Activated naive CD8-positive, alpha-beta T cell treated with anti-CD3 and anti-CD28 coated beads, Interleukin-2, amount 50 U/mL, for 16 hours (primary cell): ENCODE results near the gene OLIG2.

ENCODE experiments used
- DNase-seq: peaks from one replicate; pipeline ENCODE4 v3.0.0-alpha.2; 2020; ENCODE audit warnings: low read depth, low spot score

The OLIG2 gene

DNA sequence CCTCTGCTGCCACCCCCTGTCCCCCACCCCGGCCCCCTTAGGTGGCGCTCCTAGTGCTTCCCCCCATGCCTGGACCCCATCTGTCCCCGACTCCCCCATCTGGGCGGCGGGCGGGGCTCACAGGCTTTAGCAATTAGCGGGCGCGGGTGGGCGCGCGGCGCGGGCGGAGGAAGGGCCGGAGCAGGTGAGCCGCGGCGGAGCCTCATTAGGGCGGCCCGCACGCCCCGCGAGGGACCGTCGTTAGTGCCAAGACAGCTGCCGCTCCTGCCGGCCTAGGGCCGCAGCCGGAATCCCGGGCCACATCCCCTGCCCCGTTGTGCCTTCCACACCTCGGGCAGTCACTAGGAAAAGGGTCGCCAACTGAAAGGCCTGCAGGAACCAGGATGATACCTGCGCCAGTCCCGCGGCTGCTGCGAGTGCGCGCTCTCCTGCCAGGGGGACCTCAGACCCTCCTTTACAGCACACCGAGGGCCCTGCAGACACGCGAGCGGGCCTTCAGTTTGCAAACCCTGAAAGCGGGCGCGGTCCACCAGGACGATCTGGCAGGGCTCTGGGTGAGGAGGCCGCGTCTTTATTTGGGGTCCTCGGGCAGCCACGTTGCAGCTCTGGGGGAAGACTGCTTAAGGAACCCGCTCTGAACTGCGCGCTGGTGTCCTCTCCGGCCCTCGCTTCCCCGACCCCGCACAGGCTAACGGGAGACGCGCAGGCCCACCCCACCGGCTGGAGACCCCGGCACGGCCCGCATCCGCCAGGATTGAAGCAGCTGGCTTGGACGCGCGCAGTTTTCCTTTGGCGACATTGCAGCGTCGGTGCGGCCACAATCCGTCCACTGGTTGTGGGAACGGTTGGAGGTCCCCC lies 7.6 kb downstream of the OLIG2 start:
- no peak for DNase-seq

DNA sequence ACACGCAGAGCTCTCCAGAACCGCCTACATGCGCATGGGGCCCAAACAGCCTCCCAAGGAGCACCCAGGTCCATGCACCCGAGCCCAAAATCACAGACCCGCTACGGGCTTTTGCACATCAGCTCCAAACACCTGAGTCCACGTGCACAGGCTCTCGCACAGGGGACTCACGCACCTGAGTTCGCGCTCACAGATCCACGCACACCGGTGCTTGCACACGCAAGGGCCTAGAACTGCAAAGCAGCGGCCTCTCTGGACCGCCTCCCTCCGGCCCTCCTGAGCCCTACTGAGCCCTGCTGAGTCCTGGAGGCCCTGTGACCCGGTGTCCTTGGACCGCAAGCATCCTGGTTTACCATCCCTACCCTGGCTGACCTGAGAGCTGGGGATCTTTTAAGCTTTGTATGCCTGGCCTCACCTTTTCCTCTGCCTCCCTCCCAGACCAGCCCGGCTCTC lies 8.3 kb downstream of the OLIG2 start:
- no peak for DNase-seq

DNA sequence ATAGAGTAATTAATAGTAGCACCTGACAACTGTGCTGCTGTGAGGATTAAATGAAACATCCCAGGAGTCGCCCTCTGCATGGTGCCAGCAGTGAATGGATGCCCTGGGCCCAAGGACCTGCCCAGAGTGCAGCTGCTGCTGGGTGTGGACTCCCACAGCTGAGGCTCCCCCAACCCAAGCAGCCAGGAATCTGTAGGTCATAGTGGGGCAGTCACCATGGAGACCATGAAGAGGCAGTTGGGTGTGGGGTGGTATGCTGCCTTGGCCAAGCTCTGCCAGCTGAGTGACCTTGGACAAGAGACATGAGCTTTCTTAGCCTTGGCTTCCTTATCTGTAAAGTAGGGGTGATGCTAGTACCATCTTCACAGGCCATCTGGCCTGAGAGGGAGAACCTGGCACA lies 9.4 kb downstream of the OLIG2 start:
- DNase-seq: no peak

DNA sequence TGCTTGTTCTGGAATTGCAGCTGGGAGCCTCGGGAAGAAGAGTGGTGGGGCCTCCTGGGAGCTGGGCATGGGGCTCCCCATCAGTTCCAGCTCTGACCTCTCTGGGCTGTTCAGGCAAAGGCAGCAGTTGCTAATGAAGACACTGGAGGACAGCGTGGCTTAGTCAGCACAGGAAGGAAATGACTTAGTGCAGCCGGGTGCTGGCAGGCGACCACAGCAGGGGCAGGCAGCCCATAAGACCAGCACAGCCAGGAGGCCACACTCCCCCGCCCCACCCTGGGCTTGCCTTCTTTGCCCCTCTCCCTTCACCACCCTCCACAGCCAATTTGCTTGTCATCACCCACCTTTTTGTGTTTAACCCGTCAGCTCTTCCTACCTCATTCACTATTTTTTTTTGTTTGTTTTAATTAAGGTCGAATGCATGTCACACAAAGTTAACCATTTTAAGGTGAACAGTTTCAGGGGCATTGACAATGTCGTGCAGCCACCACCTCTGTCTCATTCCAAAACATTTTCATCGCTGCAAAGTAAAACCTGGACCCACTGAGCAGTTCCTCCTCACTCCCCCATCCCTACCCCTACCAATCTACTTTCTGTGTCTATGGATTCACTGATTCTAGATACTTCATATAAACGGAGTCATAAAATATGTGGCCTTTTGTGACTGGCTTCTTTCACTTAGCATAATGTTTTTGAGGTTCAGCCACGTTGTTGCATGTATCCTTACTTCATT lies 10.9 kb downstream of the OLIG2 start:
- DNase-seq: no peak

DNA sequence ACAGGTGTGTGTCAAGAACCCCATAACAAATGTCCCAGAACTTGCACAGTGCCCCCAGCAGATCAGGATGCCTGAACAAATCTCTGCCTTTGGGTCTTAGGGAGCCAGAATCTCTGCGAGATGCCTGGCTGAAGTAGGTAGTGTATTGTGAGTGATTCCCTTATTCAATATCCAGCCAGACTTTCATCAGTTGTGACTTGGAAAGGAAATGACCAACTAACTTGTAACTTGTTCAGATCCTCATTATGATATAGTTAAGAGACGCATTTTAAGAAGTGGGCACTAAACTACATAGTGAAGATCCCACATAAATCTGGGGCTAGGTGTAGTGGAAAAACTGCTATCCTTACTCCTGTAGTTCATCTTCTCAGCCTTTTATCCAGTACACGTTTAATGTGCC lies 11.8 kb downstream of the OLIG2 start:
- no peak for DNase-seq

DNA sequence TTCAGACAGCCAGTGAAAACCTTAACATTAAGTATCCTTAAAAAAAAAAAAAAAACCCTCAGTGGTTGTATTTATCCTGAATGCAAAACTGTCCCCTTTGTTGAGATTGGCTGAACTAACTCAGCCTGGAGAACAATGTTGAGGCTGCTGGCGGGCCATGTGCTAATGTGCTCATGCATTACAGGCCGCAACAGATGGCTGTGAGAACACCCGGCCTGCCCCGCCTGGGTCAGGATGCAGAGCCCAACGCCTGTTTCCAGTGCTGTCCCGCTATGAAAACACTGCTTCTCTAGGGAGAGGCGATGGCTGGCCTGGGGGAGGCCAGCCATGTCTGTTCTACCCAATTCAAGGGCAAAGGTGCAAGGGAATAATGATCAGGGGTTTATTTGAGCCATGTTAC lies 13.8 kb downstream of the OLIG2 start:
- DNase-seq: no peak

DNA sequence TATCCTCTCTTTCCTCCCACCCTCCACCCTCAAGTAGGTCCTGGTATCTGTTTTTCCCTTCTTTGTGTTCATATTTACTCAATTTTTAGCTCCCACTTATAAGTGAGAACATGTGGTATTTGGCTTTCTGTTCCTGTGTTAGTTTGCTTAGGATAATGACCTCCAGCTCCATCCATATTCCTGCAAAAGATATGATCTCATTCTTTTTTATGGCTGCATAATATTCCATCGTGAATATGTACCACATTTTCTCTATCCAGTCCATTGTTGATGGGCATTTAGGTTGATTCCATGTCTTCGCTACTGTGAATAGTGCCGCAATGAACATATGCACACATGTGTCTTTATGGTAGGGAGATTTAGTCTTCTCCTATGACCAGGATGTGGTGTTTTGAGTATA lies 14.5 kb downstream of the OLIG2 start:
- DNase-seq: no peak

DNA sequence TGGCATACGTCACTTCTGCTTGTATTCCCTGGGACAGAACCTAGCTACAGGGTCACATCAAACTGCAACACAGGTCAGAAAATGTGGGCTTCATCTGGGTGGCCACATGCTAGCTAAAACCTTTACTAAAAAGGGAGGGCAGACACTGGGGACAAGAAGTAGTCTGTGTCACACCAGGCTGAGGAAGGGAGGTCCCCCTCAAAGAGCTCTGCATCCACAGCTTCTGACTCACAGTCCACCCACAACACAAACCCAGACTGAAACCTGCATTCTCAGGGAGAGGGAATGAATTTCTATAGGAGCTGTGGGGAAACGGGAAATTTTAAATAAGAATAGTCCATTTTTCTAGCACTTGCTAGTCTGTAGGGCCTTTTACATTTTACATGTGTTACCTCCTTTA lies 16.2 kb downstream of the OLIG2 start:
- no peak for DNase-seq

DNA sequence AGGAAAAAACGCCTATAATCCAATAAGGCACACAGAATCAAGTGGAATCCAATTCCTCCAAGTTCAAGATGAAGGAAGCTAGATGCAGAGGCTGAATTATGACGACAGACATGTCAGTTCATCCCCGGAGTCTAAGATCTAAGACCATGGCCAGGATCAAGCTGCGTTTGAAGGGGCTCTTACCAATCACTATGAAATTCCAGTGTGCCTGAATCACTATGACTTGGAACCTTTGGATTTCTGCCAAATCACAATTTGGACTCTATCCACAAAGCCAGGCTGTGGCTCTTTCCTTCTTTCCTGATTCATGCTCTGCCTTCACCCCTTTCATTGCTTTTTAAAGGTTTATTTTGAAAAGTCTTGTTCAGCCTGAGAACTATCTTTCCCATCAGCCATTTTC lies 17.1 kb downstream of the OLIG2 start:
- no peak for DNase-seq

DNA sequence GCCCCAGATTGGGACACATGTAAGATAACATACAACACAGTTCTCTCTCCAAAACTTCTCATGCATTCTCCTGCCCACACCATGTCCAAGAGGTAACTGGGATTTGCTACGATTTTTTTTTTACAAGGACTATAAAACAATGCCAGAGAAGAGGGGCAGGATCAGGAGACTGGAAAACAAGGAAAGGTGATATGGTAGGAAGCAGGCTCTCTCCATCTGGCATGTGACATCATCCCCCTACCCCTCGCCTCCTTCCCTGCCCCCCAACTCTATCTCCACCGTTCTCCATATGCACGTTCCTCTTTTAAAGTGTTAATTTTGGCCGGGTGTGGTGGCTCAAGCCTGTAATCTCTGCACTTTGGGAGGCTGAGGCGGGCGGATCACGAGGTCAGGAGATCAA lies 20.7 kb downstream of the OLIG2 start:
- DNase-seq: no peak

DNA sequence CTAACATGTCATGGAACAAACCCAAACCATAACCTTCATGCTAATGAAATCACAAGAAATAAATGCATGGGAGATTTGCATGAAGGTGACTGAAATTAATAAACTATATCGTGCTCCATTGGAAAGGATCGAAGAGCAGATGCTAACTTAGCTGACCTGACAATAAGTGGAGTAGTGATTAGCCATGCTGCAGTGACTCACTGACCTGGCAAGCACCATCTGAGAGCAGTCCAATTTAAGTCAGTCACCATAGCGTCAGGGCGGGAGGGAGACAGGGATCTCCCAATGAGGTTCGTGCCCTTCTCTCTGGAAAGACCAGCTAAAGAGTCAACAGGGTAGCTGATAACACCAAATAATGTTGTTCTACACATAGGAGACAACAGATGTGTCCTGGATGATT lies 21.5 kb downstream of the OLIG2 start:
- no peak for DNase-seq

DNA sequence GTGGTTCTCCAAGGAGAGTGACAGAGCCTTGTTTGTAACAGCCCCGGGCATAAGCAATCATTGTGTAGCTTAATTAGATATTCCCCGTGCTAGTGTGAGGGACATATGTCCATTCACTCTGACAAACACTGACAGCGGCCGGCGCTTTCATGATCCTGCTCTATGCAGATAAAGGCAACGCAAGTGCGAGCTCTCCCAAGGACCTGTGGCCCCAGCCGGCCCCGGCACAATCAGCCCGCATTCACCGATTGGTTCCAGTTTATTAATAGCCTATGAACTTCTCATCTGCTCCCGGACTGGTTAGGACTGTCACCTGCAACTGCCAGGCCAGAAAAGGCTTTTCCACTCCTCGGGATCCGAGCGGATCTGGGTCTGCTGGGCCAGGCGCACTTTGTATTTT lies 26.2 kb downstream of the OLIG2 start:
- no peak for DNase-seq

DNA sequence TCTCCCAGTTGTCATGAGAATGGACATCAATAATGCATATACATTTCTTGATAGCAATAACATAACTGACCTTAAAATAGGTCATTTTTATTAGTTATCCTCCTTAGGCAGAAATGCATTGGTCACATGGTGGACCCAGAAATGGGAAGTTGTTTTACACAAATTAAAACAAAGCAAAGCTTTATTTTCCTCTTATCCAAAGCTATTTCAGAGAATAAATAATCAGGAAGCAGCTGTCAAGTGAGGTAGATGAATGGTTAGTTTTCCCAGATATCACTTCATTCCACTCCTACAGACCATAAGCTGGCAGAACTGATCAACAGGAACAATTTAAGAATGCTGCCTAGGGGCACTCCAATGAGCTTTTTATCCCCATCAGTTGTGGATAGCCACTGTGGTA lies 28.2 kb downstream of the OLIG2 start:
- no peak for DNase-seq

DNA sequence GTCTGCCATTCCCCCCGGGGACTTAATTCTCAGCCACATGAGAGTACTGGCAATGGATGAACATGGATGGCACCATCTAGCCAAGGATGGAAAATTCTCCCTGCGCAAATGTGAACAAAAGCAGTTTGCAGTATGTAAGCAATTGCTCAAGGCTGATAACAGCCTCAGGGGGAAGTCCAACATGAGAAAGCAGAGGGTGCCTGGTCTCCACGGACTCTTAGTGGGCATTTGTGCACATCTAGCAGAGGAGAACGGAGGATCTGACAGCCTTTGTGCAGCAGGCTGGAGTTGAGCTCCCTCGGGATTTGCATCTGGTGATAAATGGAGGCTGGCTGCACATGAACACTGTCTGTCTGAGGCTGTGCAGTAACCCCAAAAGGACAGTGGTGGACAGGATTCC lies 30.3 kb downstream of the OLIG2 start:
- no peak for DNase-seq

DNA sequence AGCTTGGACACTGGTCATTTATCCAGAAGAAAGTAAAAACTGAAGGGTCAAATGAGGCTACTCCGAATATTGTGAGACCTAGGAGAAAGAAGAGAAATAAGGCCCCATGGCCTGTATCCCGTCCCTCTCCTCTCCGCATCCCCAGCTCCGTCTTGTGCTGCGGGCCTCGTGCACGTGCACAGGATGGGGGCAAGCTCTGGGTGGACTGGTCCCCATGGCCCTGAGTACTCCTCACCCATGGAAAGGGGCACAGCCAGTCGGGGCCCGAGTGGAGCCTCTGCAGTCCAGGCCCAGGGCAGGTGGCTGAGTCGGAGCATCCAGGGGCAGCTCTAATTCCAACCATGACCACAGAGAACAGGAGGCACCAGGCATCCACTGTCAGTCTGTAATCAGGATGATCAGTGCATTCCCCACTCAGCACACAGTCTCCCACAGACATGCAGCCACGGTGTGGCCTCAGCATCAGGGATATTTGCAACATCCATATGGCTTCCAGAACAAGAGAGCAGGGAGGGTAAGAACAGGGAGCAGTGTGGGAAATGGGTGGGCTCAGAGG lies 31.7 kb downstream of the OLIG2 start:
- no peak for DNase-seq

DNA sequence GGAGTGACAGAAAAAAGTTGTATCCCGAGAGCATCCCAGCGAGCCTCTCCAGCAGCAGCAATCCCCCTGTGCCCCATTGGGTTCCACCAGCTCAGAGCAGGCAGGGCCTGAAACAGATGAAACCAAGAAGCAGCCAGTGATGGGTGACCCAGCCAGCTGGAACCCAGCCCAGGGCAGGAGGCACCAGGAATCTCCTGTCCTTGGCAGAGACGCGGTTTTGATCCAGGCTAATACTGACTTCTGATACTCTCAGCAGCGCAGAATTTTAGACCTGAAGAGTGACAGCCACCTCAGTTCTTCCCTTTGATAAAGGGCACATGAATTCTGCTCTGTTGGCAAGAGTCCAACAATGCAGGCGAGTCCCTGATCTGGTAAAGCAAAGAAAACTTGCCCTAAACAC lies 32.8 kb downstream of the OLIG2 start:
- DNase-seq: no peak

DNA sequence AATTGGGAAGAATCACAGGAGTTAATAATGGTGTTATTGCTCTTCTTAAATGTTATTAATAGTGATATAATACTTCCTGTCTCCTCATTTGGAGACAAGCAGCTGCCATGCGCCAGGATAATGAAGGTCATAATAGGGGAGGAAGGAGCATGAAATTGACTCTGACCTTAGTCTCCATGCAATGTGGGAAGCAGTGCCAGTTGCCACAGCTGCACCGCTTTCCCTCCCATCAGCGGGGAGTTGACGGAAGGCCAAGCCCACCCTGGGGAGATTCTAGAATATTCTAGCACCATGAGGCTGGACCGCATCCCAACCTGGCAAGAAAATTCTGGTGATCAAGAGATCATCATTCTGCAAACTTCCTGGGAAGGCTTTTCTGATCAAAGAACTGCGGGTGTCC lies 33.2 kb downstream of the OLIG2 start:
- no peak for DNase-seq

DNA sequence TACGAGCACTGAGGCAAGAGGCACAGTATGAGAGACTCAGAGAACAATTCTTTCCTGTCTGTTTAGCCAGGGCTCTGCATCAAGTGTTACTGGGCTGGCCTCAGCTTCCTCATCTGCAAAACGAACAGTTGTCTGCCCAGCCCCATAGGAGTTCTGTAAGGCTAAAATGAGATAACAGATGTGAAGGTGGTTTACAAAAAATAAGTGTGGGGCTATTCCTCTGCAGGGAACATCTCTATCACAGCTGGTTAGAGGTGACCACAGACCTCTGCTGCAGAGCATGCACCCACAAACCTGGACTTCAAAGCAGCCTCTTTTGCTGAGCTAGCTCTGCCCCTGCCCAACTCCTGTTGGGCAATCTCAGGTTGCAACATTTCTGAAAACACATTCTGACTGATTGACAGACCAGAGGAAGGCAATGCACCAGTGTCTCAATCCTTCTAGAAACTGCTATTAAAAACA lies 33.7 kb downstream of the OLIG2 start:
- no peak for DNase-seq

DNA sequence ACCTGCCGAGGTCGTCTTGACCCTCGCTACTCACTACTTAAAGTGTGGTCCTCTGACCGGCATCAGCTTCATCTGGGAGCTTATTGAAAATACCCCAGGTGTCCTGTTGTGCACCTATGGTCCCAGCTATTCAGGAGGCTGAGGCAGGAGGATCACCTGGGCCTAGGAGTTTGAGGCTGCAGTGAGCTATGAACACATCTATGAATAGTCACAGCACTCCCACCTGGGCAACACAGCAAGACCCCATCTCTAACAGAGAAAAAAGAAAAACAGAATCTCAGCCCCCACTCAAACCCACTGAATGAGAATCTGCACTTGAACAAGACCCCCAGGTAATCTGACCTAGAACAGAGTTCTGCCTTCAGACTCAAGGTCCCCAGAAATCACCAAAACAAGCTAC lies 35.5 kb downstream of the OLIG2 start:
- no peak for DNase-seq

DNA sequence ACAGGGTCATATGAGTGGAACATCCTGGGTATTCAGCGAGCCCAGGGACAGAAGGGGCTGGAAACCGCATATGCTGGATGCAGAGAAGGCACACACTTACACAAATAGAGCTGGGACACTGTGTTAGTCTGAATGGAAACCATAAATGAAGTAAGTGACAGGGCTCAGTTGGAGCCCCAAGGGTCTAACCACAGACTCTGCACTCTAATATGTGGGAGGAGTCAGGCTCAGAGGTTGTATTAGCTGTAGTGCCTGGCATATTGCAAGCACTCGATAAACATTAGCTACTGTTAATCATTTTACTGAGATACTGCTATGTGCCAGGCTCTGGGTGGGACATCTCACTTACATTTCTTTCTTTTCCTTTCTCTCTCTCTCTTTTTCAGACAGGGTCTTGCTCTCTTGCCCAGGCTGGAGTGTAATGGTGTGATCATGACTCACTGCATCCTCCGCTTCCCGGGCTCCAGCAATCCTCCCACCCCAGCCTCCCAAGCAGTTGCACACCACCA lies 37.7 kb downstream of the OLIG2 start:
- DNase-seq: no peak

DNA sequence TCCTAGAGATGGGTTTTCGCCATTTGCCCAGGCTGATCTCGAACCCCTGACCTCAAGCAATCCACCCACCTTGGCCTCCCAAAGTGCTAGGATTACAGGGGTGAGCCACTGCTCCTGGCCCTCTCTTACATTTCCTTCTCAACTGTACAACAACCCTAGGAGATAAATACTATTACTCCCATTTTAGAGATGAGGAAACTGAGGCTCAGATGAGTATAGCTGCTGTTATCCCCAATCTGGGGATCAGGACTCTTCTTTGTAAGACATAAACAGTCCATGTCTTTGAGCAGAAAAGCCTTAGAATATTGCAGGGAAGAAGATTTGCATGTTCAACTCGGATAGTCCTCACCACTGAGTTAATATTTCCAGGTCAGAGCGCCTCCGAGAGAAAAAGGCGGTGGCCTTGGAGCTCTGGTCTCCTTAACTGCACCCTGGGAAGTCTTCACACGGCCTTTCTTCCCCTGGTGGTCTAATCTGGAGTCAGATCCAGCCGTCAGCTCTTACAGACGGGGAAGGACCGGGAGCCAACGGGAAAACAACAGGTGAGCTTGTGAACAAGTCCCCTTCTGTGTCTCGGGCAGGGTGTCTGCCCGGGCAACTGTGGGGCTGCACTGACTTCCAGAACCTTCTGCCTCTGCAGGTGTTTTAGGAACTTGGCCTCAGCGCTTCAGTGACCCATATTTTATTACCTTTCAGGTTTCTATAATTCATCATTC lies 38.3 kb downstream of the OLIG2 start:
- DNase-seq: no peak
